PFSK-1 (cell line): ENCODE data around the gene ECHS1.

ENCODE experiments used
- POLR2AphosphoS5 ChIP-seq: IDR thresholded peaks from 2 replicates; pipeline ENCODE4 v1.6.1; 2012; ENCODE audit warnings: low read depth, mild to moderate bottlenecking, control low read depth, low read length, moderate library complexity
- TF ChIP-seq, protein P1 (sequence below), 2 experiments: IDR thresholded peaks; 2 replicates each; pipeline versions ENCODE4 v1.6.1 to v1.8.0; 2011 to 2012; ENCODE audit warnings: low read depth in 2 of 2, low read length in 2 of 2, control low read depth in 1 of 2, inconsistent platforms in 1 of 2, mild to moderate bottlenecking in 1 of 2, moderate library complexity in 1 of 2; ENCODE audit not compliant: insufficient read depth in 1 of 2

DNA sequence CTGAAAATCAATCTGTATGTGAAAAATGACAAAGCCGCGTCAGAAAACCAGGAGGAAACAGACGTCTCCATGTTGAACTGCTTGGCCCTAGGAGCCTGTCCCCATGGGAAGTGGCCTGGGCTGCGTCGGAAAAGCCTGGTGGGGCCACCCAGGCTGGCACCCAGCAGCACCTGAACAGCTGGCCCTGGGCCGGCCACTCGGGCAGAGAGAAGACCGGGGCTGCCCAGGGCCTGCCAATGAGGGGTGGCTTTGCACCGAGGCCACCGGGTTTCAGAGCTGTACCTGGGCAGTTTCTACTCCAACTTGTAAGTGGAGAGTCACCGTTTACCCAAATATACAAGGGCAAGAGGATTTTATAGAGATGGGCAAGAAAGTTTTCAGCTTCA lies 14.2 kb downstream of the ECHS1 start:
- no peak for TF ChIP-seq POLR2AphosphoS5
- TF ChIP-seq, protein P1, sequence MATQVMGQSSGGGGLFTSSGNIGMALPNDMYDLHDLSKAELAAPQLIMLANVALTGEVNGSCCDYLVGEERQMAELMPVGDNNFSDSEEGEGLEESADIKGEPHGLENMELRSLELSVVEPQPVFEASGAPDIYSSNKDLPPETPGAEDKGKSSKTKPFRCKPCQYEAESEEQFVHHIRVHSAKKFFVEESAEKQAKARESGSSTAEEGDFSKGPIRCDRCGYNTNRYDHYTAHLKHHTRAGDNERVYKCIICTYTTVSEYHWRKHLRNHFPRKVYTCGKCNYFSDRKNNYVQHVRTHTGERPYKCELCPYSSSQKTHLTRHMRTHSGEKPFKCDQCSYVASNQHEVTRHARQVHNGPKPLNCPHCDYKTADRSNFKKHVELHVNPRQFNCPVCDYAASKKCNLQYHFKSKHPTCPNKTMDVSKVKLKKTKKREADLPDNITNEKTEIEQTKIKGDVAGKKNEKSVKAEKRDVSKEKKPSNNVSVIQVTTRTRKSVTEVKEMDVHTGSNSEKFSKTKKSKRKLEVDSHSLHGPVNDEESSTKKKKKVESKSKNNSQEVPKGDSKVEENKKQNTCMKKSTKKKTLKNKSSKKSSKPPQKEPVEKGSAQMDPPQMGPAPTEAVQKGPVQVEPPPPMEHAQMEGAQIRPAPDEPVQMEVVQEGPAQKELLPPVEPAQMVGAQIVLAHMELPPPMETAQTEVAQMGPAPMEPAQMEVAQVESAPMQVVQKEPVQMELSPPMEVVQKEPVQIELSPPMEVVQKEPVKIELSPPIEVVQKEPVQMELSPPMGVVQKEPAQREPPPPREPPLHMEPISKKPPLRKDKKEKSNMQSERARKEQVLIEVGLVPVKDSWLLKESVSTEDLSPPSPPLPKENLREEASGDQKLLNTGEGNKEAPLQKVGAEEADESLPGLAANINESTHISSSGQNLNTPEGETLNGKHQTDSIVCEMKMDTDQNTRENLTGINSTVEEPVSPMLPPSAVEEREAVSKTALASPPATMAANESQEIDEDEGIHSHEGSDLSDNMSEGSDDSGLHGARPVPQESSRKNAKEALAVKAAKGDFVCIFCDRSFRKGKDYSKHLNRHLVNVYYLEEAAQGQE (IDR thresholded peaks at IDR 0.05; ENCODE audit: insufficient read depth in 1 of 2, low read depth in 2 of 2, low read length in 2 of 2) = no peak
